Measurements from ENCODE around the gene SLC24A3. TPM values are rescaled to one million over a fixed set of nuclear protein-coding genes. Genes with fewer than 3 reads are reported as not detected.

The SLC24A3 gene
- polyA plus RNA-seq, 1 donor (not counting 4 experiments of a cell fraction or from before 2014, with no cell fraction given): 0.17 TPM

GRCh38 chr20:19363476-19363875 is 151.0 kb downstream of the SLC24A3 start:
- TF ChIP-seq EZH2 (IDR thresholded peaks at IDR 0.05; ENCODE audit: low read length): no peak
- TF ChIP-seq, protein P1, sequence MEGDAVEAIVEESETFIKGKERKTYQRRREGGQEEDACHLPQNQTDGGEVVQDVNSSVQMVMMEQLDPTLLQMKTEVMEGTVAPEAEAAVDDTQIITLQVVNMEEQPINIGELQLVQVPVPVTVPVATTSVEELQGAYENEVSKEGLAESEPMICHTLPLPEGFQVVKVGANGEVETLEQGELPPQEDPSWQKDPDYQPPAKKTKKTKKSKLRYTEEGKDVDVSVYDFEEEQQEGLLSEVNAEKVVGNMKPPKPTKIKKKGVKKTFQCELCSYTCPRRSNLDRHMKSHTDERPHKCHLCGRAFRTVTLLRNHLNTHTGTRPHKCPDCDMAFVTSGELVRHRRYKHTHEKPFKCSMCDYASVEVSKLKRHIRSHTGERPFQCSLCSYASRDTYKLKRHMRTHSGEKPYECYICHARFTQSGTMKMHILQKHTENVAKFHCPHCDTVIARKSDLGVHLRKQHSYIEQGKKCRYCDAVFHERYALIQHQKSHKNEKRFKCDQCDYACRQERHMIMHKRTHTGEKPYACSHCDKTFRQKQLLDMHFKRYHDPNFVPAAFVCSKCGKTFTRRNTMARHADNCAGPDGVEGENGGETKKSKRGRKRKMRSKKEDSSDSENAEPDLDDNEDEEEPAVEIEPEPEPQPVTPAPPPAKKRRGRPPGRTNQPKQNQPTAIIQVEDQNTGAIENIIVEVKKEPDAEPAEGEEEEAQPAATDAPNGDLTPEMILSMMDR (optimal IDR thresholded peaks at IDR 0.05 in 1 of 3, IDR thresholded peaks at IDR 0.05 in 1 of 3, conservative IDR thresholded peaks at IDR 0.05 in 1 of 3; ENCODE audit: extremely low read depth in 1 of 3, insufficient read depth in 2 of 3, low read length in 3 of 3): no peak
- Histone ChIP-seq H3K4me1 (ENCODE audit: control insufficient read depth, extremely low read depth, insufficient read depth, low read length) (no peaks in the 10 kb centered on the region), H3K9me3 (ENCODE audit: control insufficient read depth, low read depth, low read length) (no peaks in the 10 kb centered on the region), H3K27ac (ENCODE audit: control insufficient read depth, insufficient read depth, low read length) (no peak overlapping the region), H3K27me3 (ENCODE audit: control insufficient read depth, extremely low read depth, insufficient read depth, low read length) (no peaks in the 10 kb centered on the region), H4K20me1 (ENCODE audit: control insufficient read depth, extremely low read depth, insufficient read depth, low read length) (no peaks in the 10 kb centered on the region), H3K4me3 (ENCODE audit: control insufficient read depth in 2 of 3, extremely low read depth in 1 of 3, insufficient read depth in 2 of 3, low read depth in 1 of 3, low read length in 3 of 3) (no peak overlapping the region), H3K4me2 (ENCODE audit: control insufficient read depth, extremely low read depth, insufficient read depth, low read depth, low read length) (no peak overlapping the region), H3K36me3 (ENCODE audit: control insufficient read depth in 2 of 2, extremely low read depth in 1 of 2, insufficient read depth in 2 of 2, low read length in 2 of 2) (no peaks in the 10 kb centered on the region), H3K79me2 (ENCODE audit: control insufficient read depth, insufficient read depth, low read length) (no peaks in the 10 kb centered on the region), H3K9ac (ENCODE audit: control insufficient read depth, extremely low read depth, insufficient read depth, low read length) (no peak overlapping the region), H2AFZ (ENCODE audit: control insufficient read depth, low read length) (no peak overlapping the region), H3K9me1 (ENCODE audit: control insufficient read depth, extremely low read depth, insufficient read depth, low read length) (no peaks in the 10 kb centered on the region)
- DNase-seq (ENCODE audit: low read depth, low spot score) (no peak), FAIRE-seq (no peak)
- dilution Hi-C loops (cut with MboI; ENCODE audit: extremely low pct_ligation_motif_present, low sequenced_read_pairs): no loop called here

DNA sequence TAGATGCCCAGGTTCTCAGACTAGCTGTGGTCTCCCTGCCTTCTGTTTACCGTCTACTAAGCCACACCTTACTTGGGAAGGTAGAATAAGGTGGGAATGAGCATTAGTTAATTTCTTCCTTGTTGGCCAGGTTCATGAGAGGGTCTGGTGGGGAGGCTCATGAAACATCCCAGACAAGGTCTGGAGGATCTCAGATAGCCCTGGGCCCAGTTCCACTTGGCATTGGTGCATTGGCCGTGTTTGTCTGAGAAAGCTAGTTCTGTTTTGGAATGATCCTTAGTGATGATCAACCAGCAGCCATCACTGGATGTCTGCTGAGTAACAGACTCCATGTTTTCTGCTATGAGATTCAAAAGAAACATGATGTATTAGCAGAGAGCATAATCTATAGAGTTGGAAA is 155.1 kb downstream of the SLC24A3 start:
- no peaks in the 10 kb centered on the region for H3K9me3 ChIP-seq (ENCODE audit: control insufficient read depth, low read depth, low read length)
- H3K4me1 ChIP-seq (ENCODE audit: control insufficient read depth, extremely low read depth, insufficient read depth, low read length): no peaks in the 10 kb centered on the region
- no peaks in the 10 kb centered on the region for H3K9me1 ChIP-seq (ENCODE audit: control insufficient read depth, extremely low read depth, insufficient read depth, low read length)
- DNase-seq (ENCODE audit: low read depth, low spot score) (no peak), FAIRE-seq (no peak)
- no peak overlapping the region for H3K4me2 ChIP-seq (ENCODE audit: control insufficient read depth, extremely low read depth, insufficient read depth, low read depth, low read length)
- H4K20me1 ChIP-seq (ENCODE audit: control insufficient read depth, extremely low read depth, insufficient read depth, low read length): no peaks in the 10 kb centered on the region
- no peaks in the 10 kb centered on the region for H3K79me2 ChIP-seq (ENCODE audit: control insufficient read depth, insufficient read depth, low read length)
- dilution Hi-C loops (cut with MboI; ENCODE audit: extremely low pct_ligation_motif_present, low sequenced_read_pairs): no loop called here
- no peaks in the 10 kb centered on the region for H3K27me3 ChIP-seq (ENCODE audit: control insufficient read depth, extremely low read depth, insufficient read depth, low read length)
- no peak overlapping the region for H3K4me3 ChIP-seq (ENCODE audit: control insufficient read depth in 2 of 3, extremely low read depth in 1 of 3, insufficient read depth in 2 of 3, low read depth in 1 of 3, low read length in 3 of 3)
- H3K36me3 ChIP-seq (ENCODE audit: control insufficient read depth in 2 of 2, extremely low read depth in 1 of 2, insufficient read depth in 2 of 2, low read length in 2 of 2): no peaks in the 10 kb centered on the region
- no peak overlapping the region for H3K9ac ChIP-seq (ENCODE audit: control insufficient read depth, extremely low read depth, insufficient read depth, low read length)
- no peak for TF ChIP-seq EZH2 (IDR thresholded peaks at IDR 0.05; ENCODE audit: low read length)
- TF ChIP-seq, protein P1 (optimal IDR thresholded peaks at IDR 0.05 in 1 of 3, IDR thresholded peaks at IDR 0.05 in 1 of 3, conservative IDR thresholded peaks at IDR 0.05 in 1 of 3; ENCODE audit: extremely low read depth in 1 of 3, insufficient read depth in 2 of 3, low read length in 3 of 3): no peak
- no peak overlapping the region for H2AFZ ChIP-seq (ENCODE audit: control insufficient read depth, low read length)
- H3K27ac ChIP-seq (ENCODE audit: control insufficient read depth, insufficient read depth, low read length): no peak overlapping the region
